Osteocyte (in vitro differentiated cells): ENCODE measurements around the gene CALHM4. TPM values are rescaled to one million over a fixed set of nuclear protein-coding genes. Genes with fewer than 3 reads are reported as not detected.

Experiments used
- DNase-seq: peaks from one replicate; pipeline ENCODE4 v3.0.0; 2021; ENCODE audit warnings: mixed read lengths; ENCODE audit not compliant: unreplicated experiment; ENCODE audit errors: extremely low spot score
- H3K27ac Mint-ChIP-seq: one replicate; pipeline ENCODE4 v1.8.0; 2021; ENCODE audit warnings: mild to moderate bottlenecking, mixed read lengths; ENCODE audit not compliant: unreplicated experiment
- H3K27me3 Mint-ChIP-seq: one replicate; pipeline ENCODE4 v1.8.0; 2021; ENCODE audit warnings: mixed read lengths; ENCODE audit not compliant: unreplicated experiment
- H3K36me3 Mint-ChIP-seq: one replicate; pipeline ENCODE4 v1.8.0; 2021; ENCODE audit warnings: mixed read lengths; ENCODE audit not compliant: unreplicated experiment
- H3K4me1 Mint-ChIP-seq: one replicate; pipeline ENCODE4 v1.8.0; 2021; ENCODE audit warnings: mixed read lengths; ENCODE audit not compliant: unreplicated experiment
- H3K4me3 Mint-ChIP-seq: one replicate; pipeline ENCODE4 v1.8.0; 2021; ENCODE audit warnings: mild to moderate bottlenecking, moderate library complexity, mixed read lengths; ENCODE audit not compliant: unreplicated experiment
- H3K9me3 Mint-ChIP-seq: one replicate; pipeline ENCODE4 v1.8.0; 2021; ENCODE audit warnings: mixed read lengths; ENCODE audit not compliant: unreplicated experiment
- long read RNA-seq: library from polyadenylated mRNA; unstranded; transcript quantifications from one replicate; pipeline ENCODE4 v2.0.0, GENCODE V29; 2021
- total RNA-seq: library from RNA; stranded (reverse); gene quantifications from 2 replicates; pipeline ENCODE4 v1.2.1, GENCODE V29; 2021
- TF ChIP-seq, protein P1 (sequence below): fragments of 200-600 bp; sonication (generic); IDR thresholded peaks from 2 replicates; pipeline ENCODE4 v1.5.0; 2021; ENCODE audit warnings: antibody characterized with exemption, mild to moderate bottlenecking, moderate library complexity

CALHM4 gene, protein sequence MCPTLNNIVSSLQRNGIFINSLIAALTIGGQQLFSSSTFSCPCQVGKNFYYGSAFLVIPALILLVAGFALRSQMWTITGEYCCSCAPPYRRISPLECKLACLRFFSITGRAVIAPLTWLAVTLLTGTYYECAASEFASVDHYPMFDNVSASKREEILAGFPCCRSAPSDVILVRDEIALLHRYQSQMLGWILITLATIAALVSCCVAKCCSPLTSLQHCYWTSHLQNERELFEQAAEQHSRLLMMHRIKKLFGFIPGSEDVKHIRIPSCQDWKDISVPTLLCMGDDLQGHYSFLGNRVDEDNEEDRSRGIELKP
- total RNA-seq, result not detected in 2 replicates
- long read RNA-seq, result 0 reads

- Mint-ChIP-seq H3K4me1 (peaks cover 4% of the 10 kb centered on the region), H3K27ac (no peak within 1 kb of the TSS), H3K4me3 (no peak within 1 kb of the TSS), H3K9me3 (no peaks in the 10 kb centered on the region), H3K27me3 (peaks cover 17% of the 10 kb centered on the region), H3K36me3 (no peaks in the 10 kb centered on the region)
- no peak for DNase-seq
- TF ChIP-seq, protein P1, sequence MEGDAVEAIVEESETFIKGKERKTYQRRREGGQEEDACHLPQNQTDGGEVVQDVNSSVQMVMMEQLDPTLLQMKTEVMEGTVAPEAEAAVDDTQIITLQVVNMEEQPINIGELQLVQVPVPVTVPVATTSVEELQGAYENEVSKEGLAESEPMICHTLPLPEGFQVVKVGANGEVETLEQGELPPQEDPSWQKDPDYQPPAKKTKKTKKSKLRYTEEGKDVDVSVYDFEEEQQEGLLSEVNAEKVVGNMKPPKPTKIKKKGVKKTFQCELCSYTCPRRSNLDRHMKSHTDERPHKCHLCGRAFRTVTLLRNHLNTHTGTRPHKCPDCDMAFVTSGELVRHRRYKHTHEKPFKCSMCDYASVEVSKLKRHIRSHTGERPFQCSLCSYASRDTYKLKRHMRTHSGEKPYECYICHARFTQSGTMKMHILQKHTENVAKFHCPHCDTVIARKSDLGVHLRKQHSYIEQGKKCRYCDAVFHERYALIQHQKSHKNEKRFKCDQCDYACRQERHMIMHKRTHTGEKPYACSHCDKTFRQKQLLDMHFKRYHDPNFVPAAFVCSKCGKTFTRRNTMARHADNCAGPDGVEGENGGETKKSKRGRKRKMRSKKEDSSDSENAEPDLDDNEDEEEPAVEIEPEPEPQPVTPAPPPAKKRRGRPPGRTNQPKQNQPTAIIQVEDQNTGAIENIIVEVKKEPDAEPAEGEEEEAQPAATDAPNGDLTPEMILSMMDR, result no peak
Measured at GRCh38 chr6:116553451-116553850, at the start of gene CALHM4. CALHM4 (plus strand) TSS chr6:116553751; CDS start chr6:116553794, 43 bp downstream.

DNA sequence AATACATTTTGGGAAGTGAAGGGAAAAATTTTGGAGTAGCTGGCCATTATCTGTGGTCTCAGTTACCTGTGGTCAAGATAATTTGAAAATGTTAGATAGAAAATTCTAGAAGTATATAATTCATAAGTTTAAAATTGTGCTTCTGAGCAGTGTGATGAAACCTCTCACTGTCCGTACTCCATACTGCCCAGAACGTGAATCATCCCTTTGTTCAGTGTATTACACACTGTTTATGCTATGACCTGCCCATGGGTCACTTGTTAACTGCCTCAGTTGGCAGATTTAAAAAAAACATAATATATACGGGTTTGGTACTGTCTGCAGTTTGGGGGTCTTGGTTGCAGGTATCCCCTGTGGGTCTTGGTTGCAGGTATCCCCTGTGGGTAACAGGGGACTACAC is 46.2 kb upstream of the CALHM4 start:
- TF ChIP-seq, protein P1, result no peak
- no peak for DNase-seq
- Mint-ChIP-seq H3K27me3 (no peaks in the 10 kb centered on the region), H3K27ac (no peak overlapping the region), H3K36me3 (no peaks in the 10 kb centered on the region), H3K9me3 (peaks cover 10% of the 10 kb centered on the region), H3K4me1 (peaks cover 13% of the 10 kb centered on the region), H3K4me3 (no peak overlapping the region)

- Mint-ChIP-seq H3K27me3 (no peaks in the 10 kb centered on the region), H3K36me3 (no peaks in the 10 kb centered on the region), H3K4me3 (no peak overlapping the region), H3K9me3 (peaks cover 9% of the 10 kb centered on the region), H3K27ac (no peak overlapping the region), H3K4me1 (peaks cover 25% of the 10 kb centered on the region)
- DNase-seq, result no peak
- TF ChIP-seq, protein P1, result no peak
Measured at GRCh38 chr6:116508527-116508926, 45.0 kb upstream of the CALHM4 start.

- Mint-ChIP-seq H3K36me3 (peaks cover 8% of the 10 kb centered on the region), H3K9me3 (peaks cover 9% of the 10 kb centered on the region), H3K27me3 (no peaks in the 10 kb centered on the region), H3K4me1 (peaks cover 32% of the 10 kb centered on the region), H3K4me3 (peak within 1 kb of the TSS; percentile 80), H3K27ac (peak within 1 kb of the TSS; percentile 98)
- TF ChIP-seq, protein P1, result peak; percentile 76
- DNase-seq, result no peak
Measured at GRCh38 chr6:116511424-116512110, 42.0 kb upstream of the CALHM4 start, which contains the start of gene CALHM5. CALHM5 (plus strand) TSS chr6:116511639; CDS start chr6:116511697, 58 bp downstream.

DNA sequence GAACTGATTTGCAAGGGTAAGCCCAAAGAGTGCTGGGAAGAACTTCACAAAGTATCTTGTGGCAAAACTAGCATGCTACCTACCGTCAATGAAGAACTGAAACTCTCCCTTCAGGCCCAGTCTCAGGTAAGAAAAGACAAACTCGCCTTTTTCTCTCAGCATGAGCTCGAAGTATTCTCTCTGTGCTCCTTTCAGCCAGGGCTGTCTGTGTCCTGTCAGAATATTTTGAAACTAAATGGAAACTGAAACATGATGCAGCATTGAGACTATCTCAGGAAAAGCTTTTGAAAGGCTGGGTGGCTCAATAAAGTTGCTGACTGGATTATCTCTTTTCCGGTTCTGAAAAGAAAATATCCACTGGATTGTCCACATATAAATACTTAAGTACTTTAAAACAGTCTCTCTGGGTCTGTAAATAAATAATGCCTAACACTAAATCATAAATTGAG is 41.4 kb upstream of the CALHM4 start:
- Mint-ChIP-seq H3K4me1 (peaks cover 32% of the 10 kb centered on the region), H3K9me3 (peaks cover 9% of the 10 kb centered on the region), H3K27ac (peak overlapping the region; percentile 98), H3K36me3 (peaks cover 8% of the 10 kb centered on the region), H3K27me3 (no peaks in the 10 kb centered on the region), H3K4me3 (peak overlapping the region; percentile 80)
- DNase-seq, result no peak
- TF ChIP-seq, protein P1, result no peak
